Measurements from ENCODE around the gene SNX25. TPM values are rescaled to one million over a fixed set of nuclear protein-coding genes. Genes with fewer than 3 reads are reported as not detected.

Gene SNX25
- total RNA-seq, 2 donors from 2014 or later, result 13.3 to 30.6 TPM

GRCh38 chr4:185290018-185290607 is 80.7 kb downstream of the SNX25 start:
- intact Hi-C loops (cut with DNase I), result no loop called here
- no peaks in the 10 kb centered on the region for H3K9me3 ChIP-seq
- H3K4me1 ChIP-seq, result no peaks in the 10 kb centered on the region
- no peak overlapping the region for H3K27ac ChIP-seq
- H3K36me3 ChIP-seq, result no peaks in the 10 kb centered on the region
- no peak overlapping the region for H3K9ac ChIP-seq (ENCODE audit: low read depth in 2 of 2, low read length in 2 of 2)
- no peak for DNase-seq
- no peaks in the 10 kb centered on the region for H3K27me3 ChIP-seq
- H3K4me3 ChIP-seq, result no peak overlapping the region
- TF ChIP-seq CTCF (IDR thresholded peaks at IDR 0.05), result no peak

- no peak for DNase-seq
- Histone ChIP-seq H3K4me1 (no peaks in the 10 kb centered on the region), H3K27ac (no peak overlapping the region), H3K27me3 (no peaks in the 10 kb centered on the region), H3K9ac (ENCODE audit: low read depth in 2 of 2, low read length in 2 of 2) (no peak overlapping the region), H3K4me3 (no peak overlapping the region), H3K36me3 (no peaks in the 10 kb centered on the region), H3K9me3 (no peaks in the 10 kb centered on the region)
- intact Hi-C loops (cut with DNase I), result no loop called here
- TF ChIP-seq CTCF (IDR thresholded peaks at IDR 0.05), result no peak
These were observed 81.3 kb downstream of the SNX25 start for GRCh38 chr4:185290656-185291055.

GRCh38 chr4:185293202-185293601 is 83.8 kb downstream of the SNX25 start:
- intact Hi-C loops (cut with DNase I), result no loop called here
- DNase-seq, result no peak
- Histone ChIP-seq H3K9ac (ENCODE audit: low read depth in 2 of 2, low read length in 2 of 2) (no peak overlapping the region), H3K9me3 (no peaks in the 10 kb centered on the region), H3K4me3 (no peak overlapping the region), H3K27ac (no peak overlapping the region), H3K36me3 (no peaks in the 10 kb centered on the region), H3K4me1 (no peaks in the 10 kb centered on the region), H3K27me3 (no peaks in the 10 kb centered on the region)
- no peak for TF ChIP-seq CTCF (IDR thresholded peaks at IDR 0.05)

- H3K27me3 ChIP-seq, result no peaks in the 10 kb centered on the region
- intact Hi-C loops (cut with DNase I), result no loop called here
- no peaks in the 10 kb centered on the region for H3K4me1 ChIP-seq
- no peak overlapping the region for H3K27ac ChIP-seq
- no peak overlapping the region for H3K4me3 ChIP-seq
- no peaks in the 10 kb centered on the region for H3K9me3 ChIP-seq
- no peak for TF ChIP-seq CTCF (IDR thresholded peaks at IDR 0.05)
- no peak overlapping the region for H3K9ac ChIP-seq (ENCODE audit: low read depth in 2 of 2, low read length in 2 of 2)
- DNase-seq, result no peak
- H3K36me3 ChIP-seq, result no peaks in the 10 kb centered on the region
These were observed 87.5 kb downstream of the SNX25 start for GRCh38 chr4:185296665-185297460.

GRCh38 chr4:185298728-185299430 is 89.5 kb downstream of the SNX25 start:
- H3K27ac ChIP-seq, result no peak overlapping the region
- no peak overlapping the region for H3K9ac ChIP-seq (ENCODE audit: low read depth in 2 of 2, low read length in 2 of 2)
- intact Hi-C loops (cut with DNase I), result no loop called here
- no peaks in the 10 kb centered on the region for H3K9me3 ChIP-seq
- H3K4me3 ChIP-seq, result no peak overlapping the region
- H3K4me1 ChIP-seq, result no peaks in the 10 kb centered on the region
- no peaks in the 10 kb centered on the region for H3K36me3 ChIP-seq
- H3K27me3 ChIP-seq, result no peaks in the 10 kb centered on the region
- no peak for TF ChIP-seq CTCF (IDR thresholded peaks at IDR 0.05)
- DNase-seq, result no peak

Measured in colonic mucosa (tissue), 4 donors.